CD4-positive, alpha-beta T cell (primary cell): ENCODE data around the gene MYDGF. TPM values are rescaled to one million over a fixed set of nuclear protein-coding genes. Genes with fewer than 3 reads are reported as not detected.

ENCODE experiments used
- ATAC-seq: fragments of 200-7000 bp; cut with Tn5 transposase; one replicate; pipeline ENCODE4 v1.10.0; 2022; ENCODE audit warnings: mild to moderate bottlenecking; ENCODE audit not compliant: poor library complexity
- CTCF ChIA-PET: fragments of 350-600 bp; sonication (Branson Sonifier 250); formaldehyde crosslinking; loops from one replicate; lab custom pipeline; 2021; ENCODE audit warnings: antibody characterized with exemption, inconsistent platforms; lab: Charles Lee
- POLR2A ChIA-PET: fragments of 350-600 bp; sonication (Branson Sonifier 250); formaldehyde crosslinking; loops from one replicate; lab custom pipeline; 2021; ENCODE audit warnings: antibody characterized with exemption, inconsistent platforms; lab: Charles Lee
- DNase-seq, 14 experiments: peaks; one replicate each; pipeline ENCODE4 v3.0.0-alpha.2; 2013 to 2020; ENCODE audit warnings: mixed read lengths in 2 of 14
- H3K27ac ChIP-seq, 2 donors: one replicate each; pipeline versions ENCODE4 v1.5.1 to v1.7.0; 2013; ENCODE audit warnings: low read length in 2 of 2, low read depth in 1 of 2, mild to moderate bottlenecking in 1 of 2
- H3K27me3 ChIP-seq, 2 experiments: 1 replicate in 1 of 2; 2 replicates in 1 of 2; pipeline versions ENCODE4 v1.6.1 to v1.7.0; 2013; ENCODE audit warnings: low read length in 2 of 2, control low read depth in 1 of 2, mild to moderate bottlenecking in 1 of 2, moderate library complexity in 1 of 2; ENCODE audit not compliant: insufficient read depth in 2 of 2, control insufficient read depth in 1 of 2
- H3K36me3 ChIP-seq: one replicate; pipeline ENCODE4 v1.6.1; 2013; ENCODE audit warnings: low read length, control low read depth; ENCODE audit not compliant: insufficient read depth
- H3K4me1 ChIP-seq: one replicate; pipeline ENCODE4 v1.6.1; 2013; ENCODE audit warnings: low read length, control low read depth; ENCODE audit not compliant: insufficient read depth
- H3K4me3 ChIP-seq: one replicate; pipeline ENCODE4 v1.5.1; 2013; ENCODE audit warnings: mild to moderate bottlenecking, low read length, moderate library complexity
- H3K9me3 ChIP-seq, 2 experiments: 1 replicate in 1 of 2; 2 replicates in 1 of 2; pipeline versions ENCODE4 v1.6.1 to v1.7.0; 2013; ENCODE audit warnings: low read length in 2 of 2, mild to moderate bottlenecking in 2 of 2, control low read depth in 1 of 2, moderate library complexity in 1 of 2; ENCODE audit not compliant: control insufficient read depth in 1 of 2, insufficient read depth in 1 of 2
- H3K27ac Mint-ChIP-seq: one replicate; pipeline ENCODE4 v1.8.0; 2020; ENCODE audit warnings: mixed read lengths
- H3K27me3 Mint-ChIP-seq: one replicate; pipeline ENCODE4 v1.8.0; 2021; ENCODE audit warnings: mixed read lengths
- H3K36me3 Mint-ChIP-seq: one replicate; pipeline ENCODE4 v1.8.0; 2021; ENCODE audit warnings: low read depth, mixed read lengths
- H3K4me1 Mint-ChIP-seq: one replicate; pipeline ENCODE4 v1.8.0; 2021; ENCODE audit warnings: low read depth, mixed read lengths
- H3K4me3 Mint-ChIP-seq: one replicate; pipeline ENCODE4 v1.8.0; 2020; ENCODE audit warnings: mild to moderate bottlenecking, mixed read lengths
- H3K9me3 Mint-ChIP-seq: one replicate; pipeline ENCODE4 v1.8.0; 2020; ENCODE audit warnings: mixed read lengths
- intact Hi-C, 2 experiments: fragments of 100-400 bp; cut with DNase I in 1 of 2; cut with micrococcal nuclease in 1 of 2; formaldehyde crosslinking; loops; one replicate each; pipeline versions ENCODE4 v1.15.1 to v1.9.0; 2023 to 2025; cut with DNase I, micrococcal nuclease
- total RNA-seq, 174 experiments: library from RNA in 2 of 174; stranded (reverse) in 2 of 174; gene quantifications; one replicate each; pipeline ENCODE4 v1.2.3 and lab custom pipeline; 2021 to 2026
- TF ChIP-seq, protein P1 (sequence below): fragments of 200-600 bp; IDR thresholded peaks from one replicate; pipeline ENCODE4 v1.8.0; 2022; ENCODE audit warnings: antibody characterized with exemption, mild to moderate bottlenecking

The MYDGF gene
- total RNA-seq, 2 experiments from 2014 or later, result 22.0 to 23.0 TPM

DNA sequence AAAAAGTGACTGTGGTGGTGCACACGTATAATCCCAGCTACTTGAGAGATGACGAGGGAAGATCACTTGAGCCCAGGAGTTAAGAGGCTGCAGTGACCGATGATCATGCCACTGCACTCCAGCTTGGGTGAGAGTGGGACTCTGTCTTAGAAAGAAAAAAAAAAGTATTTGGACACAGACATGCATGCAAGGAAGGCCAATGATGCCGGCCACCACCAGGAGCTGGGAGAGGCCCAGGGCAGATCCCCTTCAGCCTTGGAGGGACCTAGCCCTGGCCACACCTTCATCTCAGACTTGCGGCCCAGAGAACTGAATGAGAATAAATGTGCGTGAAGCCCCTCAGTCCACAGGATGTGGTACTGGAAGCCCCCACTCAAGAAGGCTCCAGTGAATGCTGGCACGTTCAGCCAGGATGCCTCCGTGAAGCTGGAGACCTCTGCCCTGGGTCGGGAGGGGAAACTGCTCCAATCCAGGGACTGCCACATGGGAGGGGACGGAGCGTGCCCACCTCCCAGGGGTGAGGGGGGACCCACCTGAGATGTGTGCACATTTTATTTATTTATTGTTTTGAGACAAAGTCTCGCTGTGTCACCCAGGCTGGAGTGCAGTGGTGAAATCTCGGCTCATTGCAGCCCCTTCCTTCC lies 16.2 kb downstream of the MYDGF start:
- no peaks in the 10 kb centered on the region for H3K9me3 ChIP-seq
- H3K36me3 ChIP-seq, result peaks cover 51% of the 10 kb centered on the region
- no peaks in the 10 kb centered on the region for H3K4me1 ChIP-seq
- TF ChIP-seq, protein P1, sequence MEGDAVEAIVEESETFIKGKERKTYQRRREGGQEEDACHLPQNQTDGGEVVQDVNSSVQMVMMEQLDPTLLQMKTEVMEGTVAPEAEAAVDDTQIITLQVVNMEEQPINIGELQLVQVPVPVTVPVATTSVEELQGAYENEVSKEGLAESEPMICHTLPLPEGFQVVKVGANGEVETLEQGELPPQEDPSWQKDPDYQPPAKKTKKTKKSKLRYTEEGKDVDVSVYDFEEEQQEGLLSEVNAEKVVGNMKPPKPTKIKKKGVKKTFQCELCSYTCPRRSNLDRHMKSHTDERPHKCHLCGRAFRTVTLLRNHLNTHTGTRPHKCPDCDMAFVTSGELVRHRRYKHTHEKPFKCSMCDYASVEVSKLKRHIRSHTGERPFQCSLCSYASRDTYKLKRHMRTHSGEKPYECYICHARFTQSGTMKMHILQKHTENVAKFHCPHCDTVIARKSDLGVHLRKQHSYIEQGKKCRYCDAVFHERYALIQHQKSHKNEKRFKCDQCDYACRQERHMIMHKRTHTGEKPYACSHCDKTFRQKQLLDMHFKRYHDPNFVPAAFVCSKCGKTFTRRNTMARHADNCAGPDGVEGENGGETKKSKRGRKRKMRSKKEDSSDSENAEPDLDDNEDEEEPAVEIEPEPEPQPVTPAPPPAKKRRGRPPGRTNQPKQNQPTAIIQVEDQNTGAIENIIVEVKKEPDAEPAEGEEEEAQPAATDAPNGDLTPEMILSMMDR, result no peak
- ATAC-seq (no peak), DNase-seq (no peak)
- H3K36me3 Mint-ChIP-seq, result peaks cover 20% of the 10 kb centered on the region
- H3K27ac ChIP-seq, result no peak overlapping the region
- no peaks in the 10 kb centered on the region for H3K27me3 ChIP-seq
- no peak overlapping the region for H3K4me3 Mint-ChIP-seq
- no peak overlapping the region for H3K27ac Mint-ChIP-seq
- no peaks in the 10 kb centered on the region for H3K9me3 Mint-ChIP-seq
- ChIA-PET CTCF (interaction anchor here (0.7 kb wide), 1 partner anchor 284 kb away, joined by 4 read pairs; no protein-coding TSS in a partner anchor), POLR2A (no interaction called here)
- intact Hi-C loops, result no loop called here
- H3K4me1 Mint-ChIP-seq, result no peaks in the 10 kb centered on the region
- H3K27me3 Mint-ChIP-seq, result no peaks in the 10 kb centered on the region
- no peak overlapping the region for H3K4me3 ChIP-seq

- ATAC-seq, result no peak
Observed at GRCh38 chr19:4652075-4652474, 18.1 kb downstream of the MYDGF start.

DNA sequence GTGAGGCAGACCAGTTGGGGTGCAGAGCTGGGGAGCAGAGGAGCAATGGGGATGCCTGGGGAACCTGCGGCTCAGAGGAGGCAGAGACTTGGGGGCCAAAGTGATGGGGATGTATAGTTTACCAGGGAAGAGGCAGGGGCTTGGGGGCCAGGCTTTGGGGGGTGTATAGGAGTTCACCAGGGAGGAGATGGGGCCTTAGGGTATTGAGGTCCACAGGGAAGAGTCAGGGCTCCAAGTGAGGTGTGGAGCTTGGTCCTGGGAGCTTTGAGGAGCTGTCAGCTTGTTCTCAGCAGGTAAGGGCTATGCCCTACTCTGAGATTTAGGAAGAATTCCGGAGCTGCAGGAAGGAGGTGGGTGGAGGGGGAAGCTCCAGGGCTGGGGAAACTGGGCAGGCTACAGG lies 20.0 kb downstream of the MYDGF start:
- POLR2A ChIA-PET, result no interaction called here

More at GRCh38 chr19:4652075-4652474, 18.1 kb downstream of the MYDGF start:
- Mint-ChIP-seq H3K9me3 (no peaks in the 10 kb centered on the region), H3K27me3 (no peaks in the 10 kb centered on the region), H3K27ac (no peak overlapping the region), H3K4me3 (no peak overlapping the region), H3K36me3 (peaks cover 18% of the 10 kb centered on the region), H3K4me1 (no peaks in the 10 kb centered on the region)
- no peak overlapping the region for H3K27ac ChIP-seq
- H3K9me3 ChIP-seq, result no peaks in the 10 kb centered on the region
- H3K4me3 ChIP-seq, result no peak overlapping the region
- peaks cover 41% of the 10 kb centered on the region for H3K36me3 ChIP-seq
- CTCF ChIA-PET, result no interaction called here
- intact Hi-C loops, result no loop called here
- H3K27me3 ChIP-seq, result no peaks in the 10 kb centered on the region
- H3K4me1 ChIP-seq, result peaks cover 2% of the 10 kb centered on the region
- TF ChIP-seq, protein P1, result no peak
- DNase-seq, result no peak
- POLR2A ChIA-PET, result no interaction called here

More for the DNA sequence above, 20.0 kb downstream of the MYDGF start:
- no peak overlapping the region for H3K27ac Mint-ChIP-seq
- H3K27me3 ChIP-seq, result no peaks in the 10 kb centered on the region
- no peak overlapping the region for H3K4me3 ChIP-seq
- TF ChIP-seq, protein P1, result no peak
- DNase-seq (no peak), ATAC-seq (no peak)
- no peaks in the 10 kb centered on the region for H3K4me1 Mint-ChIP-seq
- intact Hi-C loops, result no loop called here
- no peaks in the 10 kb centered on the region for H3K9me3 ChIP-seq
- H3K36me3 ChIP-seq, result peaks cover 32% of the 10 kb centered on the region
- H3K4me1 ChIP-seq, result peaks cover 2% of the 10 kb centered on the region
- H3K27ac ChIP-seq, result no peak overlapping the region
- no peak overlapping the region for H3K4me3 Mint-ChIP-seq
- CTCF ChIA-PET, result no interaction called here
- no peaks in the 10 kb centered on the region for H3K27me3 Mint-ChIP-seq
- H3K9me3 Mint-ChIP-seq, result no peaks in the 10 kb centered on the region
- peaks cover 13% of the 10 kb centered on the region for H3K36me3 Mint-ChIP-seq
